ENCODE data around the gene SCG2.

The SCG2 gene, protein sequence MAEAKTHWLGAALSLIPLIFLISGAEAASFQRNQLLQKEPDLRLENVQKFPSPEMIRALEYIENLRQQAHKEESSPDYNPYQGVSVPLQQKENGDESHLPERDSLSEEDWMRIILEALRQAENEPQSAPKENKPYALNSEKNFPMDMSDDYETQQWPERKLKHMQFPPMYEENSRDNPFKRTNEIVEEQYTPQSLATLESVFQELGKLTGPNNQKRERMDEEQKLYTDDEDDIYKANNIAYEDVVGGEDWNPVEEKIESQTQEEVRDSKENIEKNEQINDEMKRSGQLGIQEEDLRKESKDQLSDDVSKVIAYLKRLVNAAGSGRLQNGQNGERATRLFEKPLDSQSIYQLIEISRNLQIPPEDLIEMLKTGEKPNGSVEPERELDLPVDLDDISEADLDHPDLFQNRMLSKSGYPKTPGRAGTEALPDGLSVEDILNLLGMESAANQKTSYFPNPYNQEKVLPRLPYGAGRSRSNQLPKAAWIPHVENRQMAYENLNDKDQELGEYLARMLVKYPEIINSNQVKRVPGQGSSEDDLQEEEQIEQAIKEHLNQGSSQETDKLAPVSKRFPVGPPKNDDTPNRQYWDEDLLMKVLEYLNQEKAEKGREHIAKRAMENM

DNA sequence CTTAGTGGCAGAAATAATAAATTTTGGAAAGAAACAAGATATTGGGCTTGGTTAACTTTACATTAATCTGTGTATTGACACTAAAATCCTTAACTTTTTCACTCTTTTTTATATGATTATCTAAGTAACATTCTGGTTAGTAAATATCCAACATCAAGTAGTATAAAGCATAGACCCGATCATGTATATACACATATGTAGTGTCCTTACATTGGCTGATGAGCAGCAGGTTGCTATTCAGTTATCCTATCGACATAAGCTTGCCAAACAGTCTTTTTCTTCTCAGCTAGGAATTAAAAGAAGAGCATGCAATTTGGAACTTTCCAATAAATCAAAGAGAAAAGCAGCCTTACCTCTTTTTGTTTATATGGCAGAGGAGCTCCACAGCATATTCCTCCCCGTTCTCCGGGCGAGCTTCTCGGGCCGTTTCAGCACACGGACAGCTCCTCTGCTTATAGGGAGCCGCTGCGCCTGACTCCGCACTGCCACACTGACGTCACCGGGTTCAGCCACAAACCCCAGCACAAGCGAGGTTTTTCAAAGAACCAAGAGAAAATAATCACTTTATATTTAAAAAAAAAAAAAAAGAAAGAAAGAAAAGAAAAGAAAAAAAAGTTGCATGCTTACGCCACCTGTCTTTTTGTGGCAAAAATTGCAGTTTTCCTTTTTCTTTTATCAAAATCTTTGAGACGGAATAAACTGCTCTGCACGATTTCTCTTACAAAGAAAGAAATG is at the start of gene SCG2:
SCG2 (minus strand) TSS at position 430 of the 735 bp plus-strand sequence. CDS start 3,079 bp downstream, outside the sequence.
- in situ Hi-C loops (cut with MboI; ENCODE audit: low sequenced_read_pairs): loop anchor here (25.0 kb wide), 1 partner anchor 640 kb away; no protein-coding TSS in a partner anchor

DNA sequence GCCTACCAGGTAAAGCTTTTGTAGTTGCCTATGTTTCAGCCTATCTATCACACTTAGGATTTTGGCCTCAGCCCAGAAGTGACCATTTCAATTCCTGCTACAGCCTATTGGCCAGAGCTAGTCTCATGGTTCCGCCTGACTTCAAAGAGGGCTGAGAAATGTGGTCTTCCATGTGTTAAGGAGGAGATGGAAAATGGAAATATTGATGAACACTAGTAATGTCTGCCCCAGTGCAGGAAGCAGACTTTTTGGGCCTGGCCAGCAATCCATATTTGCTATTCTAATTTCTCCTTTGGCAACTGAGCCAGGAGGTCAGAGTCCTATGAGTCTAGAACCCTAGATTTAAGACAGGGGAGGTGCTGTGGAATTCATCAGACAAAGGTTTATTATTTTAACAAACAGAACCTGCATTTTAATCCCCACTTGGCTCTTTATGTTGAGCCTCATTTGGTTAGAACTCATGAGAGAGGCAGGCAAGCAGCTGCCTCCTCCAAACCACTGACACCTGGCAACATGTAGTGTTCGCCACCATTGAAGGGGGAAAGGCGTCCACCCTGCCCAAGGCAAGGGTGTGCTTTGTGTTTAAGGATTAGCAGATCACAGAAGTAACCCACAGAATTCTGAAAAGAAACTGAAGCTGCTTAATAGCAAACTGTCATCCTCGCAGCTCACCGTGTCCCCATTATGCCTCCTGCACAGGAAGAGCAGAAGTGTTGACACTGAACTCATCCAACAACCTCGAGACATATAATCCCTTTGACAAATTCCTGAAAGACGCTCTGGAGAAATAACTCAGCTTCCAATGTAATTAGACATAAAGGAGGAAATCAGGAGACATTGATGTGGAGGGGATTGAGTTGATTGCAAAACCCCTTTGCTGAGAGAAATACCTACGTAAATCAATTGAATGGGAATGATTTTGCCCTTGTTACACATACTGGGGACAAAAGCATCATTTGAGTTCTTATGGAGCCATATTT is 47.7 kb upstream of the SCG2 start:
- in situ Hi-C loops (cut with MboI; ENCODE audit: low sequenced_read_pairs): no loop called here

DNA sequence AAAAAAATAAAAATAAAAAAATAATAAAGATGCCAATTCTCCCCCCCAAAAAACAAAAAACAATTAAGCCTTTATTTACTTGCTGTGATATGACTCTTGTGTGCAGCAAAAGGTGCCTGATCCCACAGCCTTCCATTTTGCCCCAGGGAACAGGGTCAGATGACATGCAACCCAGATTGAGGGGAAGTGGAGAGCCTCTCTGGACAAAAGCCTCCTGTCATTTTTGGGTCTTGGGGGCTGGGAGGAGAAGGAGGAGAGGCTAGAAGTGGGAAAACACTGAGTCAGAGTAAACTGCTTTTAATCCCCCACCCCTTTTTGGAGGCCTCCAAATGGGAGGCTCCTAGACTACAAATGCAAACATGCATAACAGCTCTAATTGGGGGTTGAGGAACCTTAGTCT is 46.6 kb upstream of the SCG2 start:
- in situ Hi-C loops (cut with MboI; ENCODE audit: low sequenced_read_pairs): no loop called here

DNA sequence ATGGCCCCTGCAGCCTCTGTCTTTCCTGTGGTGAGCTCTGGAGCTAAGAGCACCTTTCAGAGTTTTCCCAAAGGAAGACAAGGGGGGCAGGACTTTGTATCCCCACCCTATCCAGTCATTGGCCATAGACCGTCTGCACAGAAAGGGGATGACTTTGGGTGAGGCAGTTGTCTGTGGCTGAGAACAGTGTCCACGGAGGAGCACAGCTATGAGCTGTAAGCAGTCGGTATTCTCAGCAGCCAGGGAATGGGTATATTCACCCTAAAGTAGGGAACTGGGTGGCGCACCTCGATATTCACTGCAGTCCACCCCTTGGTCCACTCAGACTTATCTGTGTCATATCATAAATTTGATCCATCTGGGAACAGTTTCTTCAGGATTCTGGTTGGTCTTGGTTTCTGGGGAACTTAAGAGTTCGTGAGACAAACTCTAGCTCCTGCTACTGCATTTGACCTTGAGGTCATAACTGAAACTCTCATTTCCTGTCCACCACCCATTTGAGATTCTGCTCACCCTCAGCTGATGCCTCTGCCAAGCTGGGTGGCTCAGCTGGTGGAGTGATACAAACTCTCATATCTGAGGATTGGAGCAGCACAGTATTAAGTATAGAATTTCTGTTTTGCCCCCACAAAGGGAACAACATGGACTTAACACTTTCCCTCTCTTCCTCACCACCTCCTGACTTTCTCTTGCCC is 45.2 kb upstream of the SCG2 start:
- in situ Hi-C loops (cut with MboI; ENCODE audit: low sequenced_read_pairs): no loop called here

DNA sequence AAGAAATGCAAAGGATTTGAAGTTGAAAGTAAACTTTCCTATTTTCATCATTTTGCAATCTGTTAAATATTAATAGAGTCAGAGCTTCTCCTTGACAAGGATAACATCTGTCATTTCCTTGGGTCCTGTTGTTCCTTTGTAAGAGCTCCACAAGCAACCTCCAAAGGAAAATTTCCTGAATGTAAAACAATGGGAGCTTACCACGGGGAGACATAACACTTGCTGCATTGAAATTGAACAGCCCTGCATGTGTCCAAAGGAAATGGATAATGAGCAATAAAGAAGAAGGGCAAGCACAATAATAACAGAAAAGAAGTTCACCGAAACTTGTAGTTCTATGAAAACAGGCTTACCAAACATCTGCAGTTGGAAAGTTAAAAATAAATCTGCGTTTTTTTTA is 42.0 kb upstream of the SCG2 start:
- in situ Hi-C loops (cut with MboI; ENCODE audit: low sequenced_read_pairs): no loop called here

DNA sequence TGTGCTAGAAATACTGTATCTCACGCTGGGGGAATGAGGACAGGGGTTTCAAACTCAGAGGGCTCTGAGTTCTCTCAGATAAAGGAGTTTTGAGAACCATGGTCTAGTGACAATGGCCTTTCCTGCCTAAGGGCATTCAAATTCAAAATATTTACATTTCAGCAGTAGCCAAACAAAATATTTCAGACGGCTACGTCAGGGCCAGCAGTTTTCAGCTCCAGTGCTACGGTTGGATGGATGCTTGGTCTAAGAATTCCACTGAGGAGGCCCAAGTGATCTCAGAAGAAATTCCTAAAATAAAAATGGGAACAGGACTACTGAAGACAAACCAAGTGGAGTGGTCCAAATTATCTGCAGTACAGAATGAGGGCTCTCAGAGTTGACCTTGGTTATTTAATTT is 41.1 kb upstream of the SCG2 start:
- in situ Hi-C loops (cut with MboI; ENCODE audit: low sequenced_read_pairs): no loop called here

DNA sequence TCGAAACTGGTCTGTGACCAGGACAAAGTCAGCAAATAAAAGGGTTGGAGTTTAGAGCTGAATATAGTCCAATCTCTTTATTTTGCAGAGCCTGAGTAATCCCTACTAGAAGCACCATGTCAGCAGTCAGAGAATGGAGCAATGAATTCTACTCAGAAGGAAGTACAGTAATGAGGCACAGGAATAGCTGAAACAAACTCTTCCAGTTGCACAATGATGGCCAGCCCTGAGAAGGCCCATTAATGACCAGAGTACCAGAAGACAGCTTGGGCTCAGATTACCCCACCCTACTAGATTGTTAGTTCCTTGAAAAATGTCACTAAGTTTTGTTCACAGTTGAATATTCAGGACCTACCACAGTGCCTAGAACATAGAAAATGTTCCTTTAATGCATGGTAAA is 40.3 kb upstream of the SCG2 start:
- in situ Hi-C loops (cut with MboI; ENCODE audit: low sequenced_read_pairs): no loop called here

DNA sequence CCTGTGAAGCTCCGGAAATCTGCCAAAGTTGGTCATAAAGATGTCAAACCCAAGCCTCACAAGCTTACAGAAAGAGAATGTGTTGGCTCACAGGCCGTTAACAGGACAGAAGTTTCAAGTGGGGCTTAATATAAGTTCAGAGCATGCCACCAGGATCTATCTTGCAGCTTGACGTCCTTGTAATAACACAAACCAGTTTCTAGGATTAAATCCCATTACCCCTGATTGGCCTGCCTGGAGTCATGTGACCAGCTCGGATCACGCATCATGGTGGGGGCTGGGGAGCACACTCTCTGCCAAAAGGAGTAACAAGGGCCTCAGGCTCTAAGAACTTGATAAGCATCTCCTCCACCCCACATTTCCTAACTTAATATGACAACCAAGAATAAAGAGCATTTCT is 38.9 kb upstream of the SCG2 start:
- in situ Hi-C loops (cut with MboI; ENCODE audit: low sequenced_read_pairs): no loop called here

DNA sequence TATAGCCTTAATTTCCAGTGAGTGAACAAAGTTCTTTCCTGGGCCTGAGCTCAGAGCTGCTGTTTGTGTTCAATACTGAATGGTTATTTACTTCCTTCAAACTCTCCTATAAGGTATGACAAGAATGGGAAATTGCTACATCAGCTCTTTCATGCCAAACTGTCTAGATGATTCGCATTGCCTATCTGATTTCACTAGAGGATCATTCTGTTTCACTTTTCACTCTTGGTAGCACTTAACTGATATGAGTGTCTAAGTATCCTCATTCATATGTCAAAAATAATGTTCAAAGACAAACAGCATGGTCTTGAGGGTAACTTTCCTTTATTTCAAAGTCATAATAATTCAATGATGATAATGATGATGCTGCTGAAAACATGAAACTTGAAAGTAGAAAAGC is 32.9 kb upstream of the SCG2 start:
- in situ Hi-C loops (cut with MboI; ENCODE audit: low sequenced_read_pairs): no loop called here

DNA sequence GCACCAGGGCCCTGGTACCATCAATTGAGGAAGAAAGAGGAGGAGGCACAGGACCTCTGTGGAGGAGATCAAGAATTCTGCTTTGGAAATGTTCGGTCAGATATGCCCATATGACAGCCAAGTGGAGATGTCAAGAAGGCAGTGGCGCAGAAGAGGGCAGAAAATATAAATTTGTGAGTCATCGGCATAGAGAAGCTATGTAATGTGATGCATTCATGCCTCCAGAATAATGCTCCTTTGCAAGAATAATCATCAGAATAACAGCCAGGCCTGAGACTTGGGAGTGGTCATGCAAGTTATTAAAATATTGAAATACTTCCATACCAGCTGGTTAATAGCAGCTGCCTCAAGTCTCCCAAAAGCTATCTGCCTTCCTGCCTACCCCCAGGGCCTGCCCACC is 32.1 kb upstream of the SCG2 start:
- in situ Hi-C loops (cut with MboI; ENCODE audit: low sequenced_read_pairs): no loop called here

DNA sequence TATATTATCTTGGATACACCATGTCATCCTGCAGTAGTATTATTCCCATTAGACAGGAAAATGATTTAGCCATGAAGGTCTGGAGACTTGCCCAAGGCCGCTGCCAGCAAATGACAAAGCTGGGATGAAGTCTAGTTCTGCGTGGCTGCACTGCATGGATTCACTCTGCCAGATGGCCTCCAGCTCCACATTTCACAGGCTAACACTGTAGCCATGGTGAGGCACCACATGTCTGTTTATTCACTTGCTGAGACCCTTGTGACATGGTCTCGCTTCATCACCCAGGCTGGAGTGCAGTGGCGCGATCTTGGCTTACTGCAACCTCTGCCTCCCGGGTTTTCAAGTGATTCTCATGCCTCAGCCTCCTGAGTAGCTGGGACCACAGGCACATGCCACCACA is 31.5 kb upstream of the SCG2 start:
- in situ Hi-C loops (cut with MboI; ENCODE audit: low sequenced_read_pairs): no loop called here

DNA sequence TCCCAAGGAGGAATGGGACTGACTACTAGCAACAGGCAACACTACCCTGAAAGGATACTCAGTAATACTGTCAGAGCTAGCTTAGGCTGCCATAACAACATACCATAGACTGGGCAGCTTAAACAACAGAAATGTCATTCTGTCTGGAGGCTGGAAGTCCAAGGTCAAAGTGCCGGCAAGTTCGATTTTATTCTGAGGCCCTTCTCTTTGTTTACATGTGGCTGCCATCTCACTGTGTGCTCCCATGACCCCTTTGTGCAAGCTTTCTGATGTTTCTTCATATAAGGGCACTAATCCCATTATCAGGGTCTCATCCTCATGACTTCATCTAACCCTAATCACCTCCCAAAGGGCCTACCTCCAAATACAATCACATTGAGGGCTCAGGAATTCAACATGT is 30.7 kb upstream of the SCG2 start:
- in situ Hi-C loops (cut with MboI; ENCODE audit: low sequenced_read_pairs): no loop called here

DNA sequence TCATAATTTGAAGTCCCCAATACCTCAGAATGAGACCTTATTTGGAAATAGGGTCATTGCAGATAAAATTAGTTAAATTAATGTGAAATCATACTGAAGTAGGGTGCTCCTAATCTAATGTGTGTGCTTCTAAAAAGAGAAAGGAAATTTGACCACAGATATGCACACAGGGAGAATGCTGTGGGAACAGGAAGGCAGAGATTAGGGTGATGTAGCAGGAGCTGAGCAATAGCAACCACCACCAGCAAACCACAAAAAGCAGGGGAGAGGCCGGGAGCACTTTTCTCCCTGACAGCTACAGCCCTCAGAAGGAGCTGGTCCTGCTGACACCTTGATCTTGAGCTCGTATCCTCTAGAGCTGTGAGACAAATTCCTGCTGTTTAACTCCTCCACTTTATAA is 24.6 kb upstream of the SCG2 start:
- in situ Hi-C loops (cut with MboI; ENCODE audit: low sequenced_read_pairs): no loop called here

DNA sequence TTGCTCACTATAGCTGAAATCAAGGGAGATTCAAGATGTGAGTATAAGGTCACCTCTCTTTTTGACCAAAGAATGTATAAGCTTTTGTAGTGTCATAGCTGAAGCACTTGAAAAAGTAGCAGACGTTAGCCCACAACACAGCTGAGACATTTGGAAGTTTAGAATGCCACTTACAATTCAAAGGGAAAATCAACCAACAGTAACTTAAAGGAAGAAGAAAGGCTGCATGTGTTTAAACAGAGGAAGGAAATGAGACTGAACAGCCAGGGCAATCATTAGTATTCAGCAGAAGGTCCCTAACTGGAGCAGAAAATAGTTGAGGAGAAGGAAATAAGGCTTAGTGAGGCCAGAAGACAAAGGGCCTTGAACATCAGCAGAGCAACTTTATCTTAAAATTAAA is 23.5 kb upstream of the SCG2 start:
- in situ Hi-C loops (cut with MboI; ENCODE audit: low sequenced_read_pairs): no loop called here

DNA sequence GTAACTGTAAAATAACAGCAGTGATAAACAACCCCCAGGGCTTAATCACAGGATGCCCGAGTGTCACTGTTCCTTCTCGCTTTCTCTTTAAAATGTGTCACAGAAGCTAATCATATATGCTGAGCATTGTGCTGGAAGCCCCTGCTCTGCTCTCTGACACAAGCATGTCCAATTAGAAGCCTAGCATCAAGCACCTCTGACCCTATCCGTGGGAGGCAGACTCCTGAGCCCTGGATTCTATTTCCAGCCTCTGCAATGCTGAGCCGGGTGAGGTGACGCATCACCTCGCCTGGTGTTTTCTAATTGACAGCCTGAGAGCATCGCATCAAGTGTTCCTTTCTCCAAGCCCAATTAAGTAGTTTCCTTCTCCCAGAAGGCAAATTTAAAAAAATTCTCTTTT is 19.7 kb upstream of the SCG2 start:
- in situ Hi-C loops (cut with MboI; ENCODE audit: low sequenced_read_pairs): loop anchor here (25.0 kb wide), 1 partner anchor 660 kb away; no protein-coding TSS in a partner anchor

DNA sequence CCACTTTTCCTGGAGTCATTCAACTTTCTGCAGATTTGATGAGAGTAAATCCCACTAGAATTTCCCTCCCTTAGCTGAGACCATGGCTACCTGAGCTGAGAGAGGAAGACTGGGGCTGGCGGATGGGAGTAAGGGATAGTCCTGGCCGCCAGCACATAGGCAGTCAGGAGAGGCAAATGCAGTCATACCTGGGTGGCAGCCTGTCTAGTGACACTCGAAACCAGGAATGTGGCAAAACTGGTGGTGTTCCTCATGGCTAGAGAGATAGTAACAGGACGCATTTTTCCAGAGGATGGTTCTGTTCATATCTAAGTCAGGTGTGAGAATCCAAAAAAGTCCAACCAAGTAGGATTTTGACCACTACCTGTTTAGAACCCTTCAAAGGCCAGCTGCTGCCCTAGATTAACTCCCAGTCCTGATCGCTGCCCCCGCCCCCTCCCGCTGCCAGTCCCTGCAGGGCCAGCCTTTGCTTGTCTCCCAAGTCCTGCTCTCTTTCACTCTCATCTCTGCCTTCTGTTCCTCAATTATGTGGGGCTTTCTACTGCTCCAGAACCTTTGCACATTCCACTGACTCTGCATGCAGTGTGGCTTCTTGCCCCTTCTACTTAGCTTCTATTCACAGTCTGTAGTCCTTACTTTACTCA is 17.4 kb upstream of the SCG2 start:
- in situ Hi-C loops (cut with MboI; ENCODE audit: low sequenced_read_pairs): loop anchor here (25.0 kb wide), 1 partner anchor 657 kb away; no protein-coding TSS in a partner anchor

DNA sequence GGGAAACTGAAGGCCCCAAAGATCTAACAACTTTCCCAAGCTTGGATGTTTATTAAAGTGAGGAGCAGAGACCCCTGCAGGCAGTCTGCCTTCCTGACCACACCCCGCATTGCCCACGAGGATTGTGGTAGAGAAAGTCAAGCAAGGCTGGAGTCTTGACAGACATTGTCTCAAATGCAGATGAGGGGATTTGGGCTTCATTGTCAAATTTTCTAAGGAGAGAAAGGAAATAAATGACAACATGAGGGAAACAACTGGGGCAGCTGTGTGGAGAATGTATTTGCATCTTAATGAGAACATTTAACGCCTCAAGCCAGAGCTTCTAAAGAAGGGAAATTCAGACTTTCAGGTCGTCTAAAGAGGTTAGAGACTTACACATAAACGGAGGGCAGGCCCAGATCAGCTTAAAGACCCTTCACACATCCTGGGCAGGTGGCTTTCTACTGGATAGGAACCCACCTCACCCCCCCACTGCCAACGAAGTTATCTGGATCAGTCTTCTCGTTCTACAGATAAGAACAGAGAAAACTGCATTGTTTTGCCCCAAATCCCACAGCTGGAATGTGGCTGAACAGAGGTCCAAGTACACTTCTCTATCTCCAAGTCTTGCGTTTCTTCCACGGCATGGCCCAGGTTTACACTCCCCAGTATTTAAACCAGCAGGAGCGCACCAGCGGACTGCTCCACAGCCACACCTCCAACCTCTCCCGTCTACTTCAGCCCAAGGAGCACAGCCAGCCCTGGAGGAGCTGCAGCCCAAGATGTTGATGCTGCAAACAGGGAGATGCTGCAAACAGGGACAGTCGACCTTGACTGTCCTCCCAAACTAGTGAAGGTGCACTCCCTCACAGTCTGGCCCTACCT is 16.2 kb upstream of the SCG2 start:
- in situ Hi-C loops (cut with MboI; ENCODE audit: low sequenced_read_pairs): loop anchor here (25.0 kb wide), 1 partner anchor 656 kb away; no protein-coding TSS in a partner anchor

DNA sequence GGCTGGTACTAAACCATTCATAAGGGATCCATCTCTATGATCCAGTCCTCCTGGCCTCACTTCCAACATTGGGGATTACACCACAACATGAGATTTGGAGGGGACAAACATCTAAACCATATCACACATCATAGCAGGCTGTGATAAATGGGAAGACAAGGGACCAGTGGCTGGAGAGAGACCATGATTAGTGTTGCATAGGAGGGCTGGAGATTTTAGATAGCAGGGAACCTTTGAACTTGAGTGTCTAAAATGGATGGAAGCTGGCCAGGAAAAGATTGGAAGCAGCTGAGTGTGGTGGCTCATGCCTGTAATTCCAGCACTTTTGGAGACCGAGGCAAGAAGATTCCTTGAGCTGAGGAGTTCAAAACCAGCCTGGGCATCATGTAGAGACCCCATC is 12.4 kb upstream of the SCG2 start:
- in situ Hi-C loops (cut with MboI; ENCODE audit: low sequenced_read_pairs): loop anchor here (25.0 kb wide), 1 partner anchor 652 kb away; no protein-coding TSS in a partner anchor
